DMS53 (cell line): Measurements from ENCODE around the gene EVPLL.
"Not testable (repeated sequence)": the region's sequence is repeated elsewhere in the genome, so short reads cannot be mapped to it uniquely, and the experiment has no call there.

Experiments used
- DNase-seq: peaks from one replicate; lab custom pipeline; 2025; lab: John Stamatoyannopoulos, UW

EVPLL gene

DNA sequence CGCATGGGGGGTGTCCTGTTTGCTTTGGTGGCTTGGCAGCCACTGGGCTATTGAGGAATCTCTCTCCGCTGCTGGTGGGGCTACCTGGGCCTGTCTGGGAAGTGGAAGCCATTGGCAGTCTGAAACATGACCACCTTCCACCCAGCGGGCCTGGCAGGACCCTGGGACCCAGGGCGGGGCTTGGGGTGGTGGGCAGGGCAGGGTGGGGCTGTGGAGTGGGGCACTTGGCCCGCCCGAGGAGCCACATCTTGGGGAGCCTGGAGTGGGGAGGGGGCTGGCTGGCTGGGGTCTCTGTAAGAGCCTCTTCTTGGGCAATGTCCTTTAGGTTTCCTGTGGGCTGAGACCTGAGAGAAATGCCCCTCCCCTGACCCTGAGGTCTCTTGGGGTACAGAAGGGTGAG is 48.0 kb downstream of the EVPLL start:
- not testable (repeated sequence) for DNase-seq

DNA sequence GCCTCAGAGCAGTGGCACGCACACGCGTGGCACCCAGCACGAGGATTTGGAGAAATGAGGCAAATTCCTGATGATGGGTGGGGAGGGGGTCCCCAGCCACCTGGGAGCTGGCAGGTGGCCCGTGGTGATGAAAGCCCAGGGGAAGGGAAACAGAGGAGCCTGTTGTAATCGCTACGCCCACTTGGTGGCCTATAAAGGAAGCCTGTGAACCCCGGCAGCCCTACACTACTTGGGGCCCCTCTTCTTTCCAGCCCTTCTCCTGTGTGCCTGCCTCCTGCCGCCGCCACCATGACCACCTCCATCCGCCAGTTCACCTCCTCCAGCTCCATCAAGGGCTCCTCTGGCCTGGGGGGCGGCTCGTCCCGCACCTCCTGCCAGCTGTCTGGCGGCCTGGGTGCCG is 49.1 kb downstream of the EVPLL start:
- DNase-seq, result not testable (repeated sequence)

DNA sequence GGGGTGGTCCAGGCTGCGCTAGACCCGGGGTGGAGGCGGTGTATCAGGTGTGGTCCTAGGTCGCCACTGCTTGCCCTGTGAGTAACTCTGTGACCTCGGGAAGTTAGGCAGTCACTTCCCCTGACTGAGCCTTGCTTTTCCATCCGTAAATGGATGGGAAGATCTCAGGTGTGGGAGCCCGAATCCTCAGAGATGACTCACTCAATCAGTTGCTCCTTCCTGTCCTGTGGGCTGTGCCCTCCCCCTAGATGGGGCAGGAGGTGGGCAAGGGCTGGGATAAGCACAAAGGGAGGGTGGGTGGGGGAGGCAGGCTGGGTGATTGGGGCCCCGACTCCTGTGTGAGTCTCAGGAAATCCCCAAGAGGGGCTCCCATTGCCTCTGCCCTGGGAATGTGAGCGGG is 54.6 kb downstream of the EVPLL start:
- not testable (repeated sequence) for DNase-seq
